NK-92 (cell line): Measurements from ENCODE around the gene CCDC8.
"Not testable (repeated sequence)": the region's sequence is repeated elsewhere in the genome, so short reads cannot be mapped to it uniquely, and the experiment has no call there.

ENCODE experiments used
- DNase-seq: peaks from one replicate; lab custom pipeline; 2025; ENCODE audit not compliant: unreplicated experiment; lab: John Stamatoyannopoulos, UW

Gene CCDC8

DNA sequence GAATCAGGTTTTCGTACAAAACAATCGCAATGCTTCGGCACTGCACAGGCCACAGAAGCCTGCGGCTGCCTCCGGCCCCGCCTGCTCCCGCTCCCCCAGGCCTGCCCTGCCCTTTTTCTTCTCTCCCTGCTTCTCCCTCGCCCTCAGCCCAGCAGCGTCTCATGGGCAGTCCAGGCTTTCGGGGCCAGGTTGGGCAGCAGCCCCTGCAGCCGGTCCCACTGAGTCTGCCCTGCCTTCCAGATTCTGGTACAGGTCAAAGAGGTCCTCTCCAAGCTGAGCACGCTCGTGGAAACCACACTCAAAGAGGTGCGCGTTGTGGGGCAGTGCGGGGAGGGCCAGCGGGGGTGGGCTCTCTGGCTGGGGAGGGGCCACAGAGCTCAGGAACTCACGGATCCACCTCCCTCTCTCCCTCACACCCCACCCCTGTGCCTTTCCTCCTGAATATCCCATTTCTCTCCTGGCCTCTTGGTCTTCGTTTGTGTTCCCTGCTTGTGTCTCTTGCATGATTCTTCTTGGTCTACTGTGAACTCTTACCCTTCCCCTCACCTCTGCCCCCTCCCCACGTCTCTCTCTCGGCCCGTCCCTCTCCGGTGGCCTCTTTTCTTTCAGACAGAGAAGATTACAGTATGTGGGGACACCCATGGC, 30.1 kb downstream of the CCDC8 start:
- no peak for DNase-seq

DNA sequence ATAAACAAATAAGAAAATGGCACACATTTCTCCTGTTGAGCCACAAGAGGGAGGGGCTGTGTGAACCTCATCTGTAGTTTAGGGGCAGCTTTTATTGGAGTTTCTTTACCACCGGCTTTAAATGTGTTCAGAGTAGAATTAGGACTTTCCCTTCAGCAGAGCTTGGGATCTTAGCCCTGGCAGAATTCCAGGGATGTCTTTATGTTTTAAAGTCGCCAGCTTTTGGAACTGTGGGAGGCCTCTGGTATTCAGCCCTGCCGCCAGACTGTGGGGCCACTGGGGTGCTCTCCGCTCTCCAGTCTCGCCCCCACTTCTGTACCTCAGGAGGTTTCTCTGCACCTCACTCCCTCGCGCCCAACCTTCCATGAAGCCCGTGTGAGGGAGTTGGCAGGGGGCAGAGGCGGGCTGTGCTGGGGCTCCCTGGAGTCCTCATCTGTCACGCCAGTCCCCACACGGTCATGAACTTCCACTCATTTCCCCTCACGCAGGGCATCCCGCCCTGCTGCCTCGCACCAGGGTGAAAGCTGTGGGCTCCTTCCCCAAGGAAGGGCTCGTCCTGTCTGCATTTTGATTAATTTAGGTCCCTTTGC, 31.5 kb downstream of the CCDC8 start:
- DNase-seq, result no peak

DNA sequence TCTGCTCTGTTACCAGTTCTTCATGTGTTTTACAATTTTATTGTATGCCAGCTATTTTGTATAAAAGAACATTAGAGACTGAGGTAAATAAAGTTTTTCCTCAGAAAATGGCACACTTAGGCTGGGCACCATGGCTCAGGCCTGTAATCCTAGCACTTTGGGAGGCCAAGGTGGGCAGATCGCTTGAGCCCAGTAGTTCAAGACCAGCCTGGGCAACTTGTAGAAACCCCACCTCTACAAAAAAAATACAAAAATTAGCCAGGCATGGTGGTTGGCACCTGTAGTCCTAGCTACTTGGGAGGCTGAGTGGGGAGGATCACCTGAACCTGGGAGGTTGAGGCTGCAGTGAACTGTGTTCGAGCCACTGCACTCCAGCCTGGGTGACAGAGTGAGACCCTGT, 32.0 kb downstream of the CCDC8 start:
- DNase-seq, result no peak

DNA sequence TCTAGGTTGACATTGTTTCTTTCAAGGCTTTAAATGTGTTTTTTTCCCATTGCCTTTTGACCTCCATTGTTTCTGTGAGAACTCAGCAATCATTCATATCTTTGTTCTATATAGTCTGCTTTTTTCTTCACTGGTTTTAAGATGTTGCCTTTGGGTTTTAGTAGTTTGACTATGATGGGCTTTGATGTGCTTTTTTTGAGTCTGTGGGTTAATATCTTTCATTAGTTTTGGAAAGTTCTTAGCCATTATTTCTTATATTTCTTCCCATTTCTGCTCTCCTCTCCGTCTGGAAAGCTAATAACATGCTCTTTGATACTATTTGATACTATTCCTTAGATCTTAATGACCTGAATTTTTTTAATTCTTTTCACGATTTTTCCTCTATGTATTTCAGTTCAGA, 32.7 kb downstream of the CCDC8 start:
- DNase-seq, result no peak

DNA sequence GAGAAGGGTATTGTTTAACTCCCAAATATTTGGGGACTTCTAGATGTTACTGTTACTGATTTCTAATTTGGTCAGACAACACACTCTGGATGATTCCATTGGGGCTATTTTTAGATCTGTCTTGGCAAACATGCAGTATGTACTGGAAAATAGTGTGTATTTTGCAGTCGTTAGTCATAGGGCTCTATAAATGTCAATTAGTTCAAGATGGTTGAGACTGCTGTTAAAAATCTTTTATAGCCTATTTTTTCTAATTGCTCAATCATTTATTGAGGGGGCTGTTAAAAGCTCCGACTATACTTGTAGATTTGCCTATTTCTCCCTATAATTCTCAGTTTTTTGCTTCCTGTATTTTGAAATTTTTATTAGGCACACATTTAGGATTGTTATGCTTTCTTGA, 35.1 kb downstream of the CCDC8 start:
- DNase-seq, result no peak

DNA sequence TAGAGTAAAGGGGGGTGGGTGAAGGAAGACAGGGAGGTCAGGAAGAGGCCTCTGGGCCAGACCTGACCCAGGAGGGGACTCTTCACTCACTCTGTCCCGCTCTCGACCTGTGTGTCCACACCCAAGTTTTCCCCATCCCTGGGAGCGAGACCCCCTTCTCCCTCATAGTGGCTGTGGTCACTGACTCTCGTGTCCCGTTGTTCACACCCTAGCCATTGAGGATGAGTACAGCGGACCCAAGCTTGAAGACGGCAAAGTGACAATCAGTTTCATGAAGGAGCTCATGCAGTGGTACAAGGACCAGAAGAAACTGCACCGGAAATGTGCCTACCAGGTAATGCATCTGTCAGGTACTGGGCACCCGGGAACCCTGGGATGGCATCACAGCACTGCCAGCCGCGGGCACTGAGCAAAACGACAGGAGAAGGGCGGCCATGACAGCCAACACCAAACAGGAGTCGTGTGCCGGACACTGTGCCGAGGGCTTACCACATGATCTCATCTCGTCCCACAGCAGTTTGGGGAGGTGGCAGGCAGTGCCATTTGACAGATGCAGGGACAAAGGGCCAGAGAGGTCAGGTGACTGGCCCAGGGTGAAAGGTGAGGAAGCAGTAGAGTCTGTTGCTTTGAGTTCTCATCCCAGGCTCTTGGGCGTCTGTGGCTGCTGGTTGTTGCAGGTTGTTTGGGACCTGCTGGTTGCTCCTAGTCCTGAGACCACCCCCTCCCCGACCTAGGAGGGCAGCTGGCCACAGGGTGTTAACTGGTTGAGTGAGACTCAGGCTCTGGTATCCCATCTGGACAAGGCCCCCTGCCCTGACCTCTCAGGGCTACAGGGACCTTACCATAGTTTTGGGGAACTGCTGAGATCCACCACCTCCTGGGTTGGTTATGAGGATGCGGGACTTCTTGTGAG, 36.9 kb downstream of the CCDC8 start:
- no peak for DNase-seq

DNA sequence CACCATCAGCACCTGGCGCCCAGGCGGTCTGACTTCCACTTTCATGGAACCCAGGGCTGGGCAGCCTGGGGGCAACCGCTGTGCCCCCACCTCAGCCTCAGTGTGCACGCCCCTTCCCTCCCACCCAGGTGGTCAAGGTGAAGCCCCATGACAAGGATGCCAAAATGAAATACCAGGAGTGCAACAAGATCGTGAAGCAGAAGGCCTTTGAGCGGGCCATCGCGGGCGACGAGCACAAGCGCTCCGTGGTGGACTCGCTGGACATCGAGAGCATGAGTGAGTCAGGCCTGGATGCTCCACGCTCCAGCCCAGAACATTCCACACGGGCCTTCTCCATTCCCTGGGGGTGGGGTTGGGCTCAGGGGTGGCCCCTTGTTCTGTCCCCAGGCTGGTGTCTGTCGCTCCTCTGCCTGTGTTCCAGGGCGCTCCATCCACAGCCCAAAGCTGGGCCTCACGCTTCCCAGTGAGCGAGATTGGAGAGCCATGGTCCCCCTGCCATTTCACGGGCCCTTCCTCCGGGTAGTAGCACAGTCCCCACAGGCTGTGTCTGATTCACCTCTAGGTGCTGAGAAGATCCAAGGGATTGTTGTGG, 37.8 kb downstream of the CCDC8 start:
- not testable (repeated sequence) for DNase-seq

DNA sequence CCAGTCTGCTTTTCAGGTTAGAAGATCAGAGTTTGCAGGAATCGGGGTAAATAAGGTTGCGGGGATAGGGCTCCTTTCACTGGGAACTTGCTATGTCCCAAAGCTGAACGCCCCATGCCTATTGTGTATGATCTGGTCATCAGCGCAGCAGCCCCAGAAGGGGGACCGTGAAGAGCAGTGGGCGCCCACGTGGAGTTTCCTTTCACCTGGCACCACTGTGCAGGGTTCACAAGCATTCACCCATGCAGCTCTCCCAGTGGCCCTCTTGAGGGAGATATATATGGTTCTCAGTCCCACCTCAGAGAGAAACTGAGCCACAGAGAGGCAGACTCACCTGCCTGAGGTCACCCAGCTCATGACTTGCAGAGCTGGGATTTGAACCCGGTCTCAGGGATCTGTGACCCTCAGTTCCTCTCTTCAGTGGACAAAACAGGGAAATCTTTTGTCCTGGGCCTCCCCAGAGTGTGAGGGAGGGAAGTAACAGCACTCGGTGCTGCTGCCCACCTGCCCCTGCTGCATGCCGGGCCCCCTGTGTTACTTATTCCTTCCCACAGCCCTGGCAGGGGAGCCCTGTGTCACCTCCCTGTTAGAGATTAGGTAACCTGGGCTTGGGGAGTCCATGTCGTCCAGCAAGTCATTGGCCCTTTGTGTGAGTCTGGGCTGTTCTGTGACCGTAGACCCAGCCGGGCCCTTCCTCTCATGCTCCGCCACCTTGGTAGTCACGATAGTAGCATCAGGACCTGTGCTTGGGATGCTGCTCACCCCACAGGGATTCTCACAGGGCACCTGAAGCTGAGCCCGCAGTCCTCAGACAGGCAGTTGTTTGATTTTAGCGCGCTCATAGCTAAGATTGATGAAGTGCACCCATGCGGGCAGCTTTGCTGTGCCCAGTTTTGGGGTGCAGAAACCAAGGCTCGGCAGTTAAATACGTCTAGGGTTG, 38.6 kb downstream of the CCDC8 start:
- no peak for DNase-seq

DNA sequence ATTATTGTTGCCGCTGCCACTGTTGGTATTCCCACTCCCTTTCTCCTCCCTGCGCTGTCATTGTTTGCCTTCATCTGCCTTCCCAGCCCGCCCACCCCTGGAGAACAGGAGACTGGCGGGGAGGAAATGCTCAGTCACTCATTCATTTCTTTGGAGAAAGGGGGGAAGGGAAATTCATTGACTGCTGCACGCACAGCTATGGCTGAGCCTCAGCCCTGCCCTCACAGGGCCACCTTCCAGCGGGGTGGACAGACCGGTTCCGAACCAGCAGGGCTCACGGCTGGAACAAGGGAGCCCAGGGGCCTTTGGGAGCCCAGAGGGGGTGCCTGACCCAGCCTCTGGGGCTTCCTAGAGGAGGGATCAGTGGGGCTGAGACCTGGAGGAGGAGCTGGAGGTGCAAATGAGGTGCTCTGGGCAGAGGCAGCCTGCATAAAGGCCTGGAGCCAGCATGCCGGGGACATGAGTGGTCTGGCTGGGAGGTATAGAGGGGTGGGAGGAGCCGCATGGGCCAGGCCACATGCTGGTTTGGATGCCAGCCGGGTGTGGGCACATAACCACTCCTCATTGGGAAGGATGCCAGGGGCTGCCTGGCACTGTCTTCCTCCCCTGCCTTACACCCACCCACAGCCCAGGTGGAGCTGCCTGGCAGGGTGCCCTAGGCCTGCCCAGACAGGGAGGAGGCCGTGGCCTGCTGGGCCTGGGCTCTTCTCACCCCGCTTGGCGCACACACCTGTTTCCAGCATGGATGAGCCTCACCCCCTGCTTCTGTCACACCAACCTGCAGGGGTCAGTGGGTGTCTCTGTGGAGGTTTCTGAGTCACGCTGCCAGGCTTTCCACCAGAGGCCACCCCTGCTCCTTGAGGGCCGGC, 39.6 kb downstream of the CCDC8 start:
- no peak for DNase-seq

DNA sequence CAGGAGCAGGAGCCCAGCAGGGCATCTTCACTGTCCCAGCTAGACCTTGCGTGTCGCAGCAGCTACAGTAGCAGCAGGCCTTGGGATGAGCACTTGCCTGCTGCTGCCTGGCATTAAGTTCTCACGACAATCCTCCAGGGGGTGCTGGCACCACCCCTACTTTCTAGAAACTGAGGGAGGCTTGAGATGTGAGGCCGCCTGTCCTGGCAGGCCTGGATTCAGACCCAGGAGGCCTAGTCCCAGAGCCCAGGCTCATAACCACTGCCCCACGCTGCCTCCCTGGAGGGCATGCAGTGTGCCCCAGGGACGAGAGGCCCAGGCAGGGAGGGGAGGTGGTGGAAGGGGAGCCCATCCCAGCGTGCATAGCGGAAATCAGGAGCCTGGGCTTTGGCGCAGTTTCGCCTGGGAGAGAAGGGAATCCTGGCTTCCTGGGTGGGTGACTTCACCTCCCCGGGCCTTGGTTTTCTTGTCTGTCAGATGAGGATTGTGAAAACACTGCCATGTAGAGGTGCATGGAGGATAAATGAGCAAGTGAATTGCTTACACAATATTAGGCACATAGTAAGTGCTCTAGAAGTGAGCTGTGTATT, 40.4 kb downstream of the CCDC8 start:
- DNase-seq, result no peak

DNA sequence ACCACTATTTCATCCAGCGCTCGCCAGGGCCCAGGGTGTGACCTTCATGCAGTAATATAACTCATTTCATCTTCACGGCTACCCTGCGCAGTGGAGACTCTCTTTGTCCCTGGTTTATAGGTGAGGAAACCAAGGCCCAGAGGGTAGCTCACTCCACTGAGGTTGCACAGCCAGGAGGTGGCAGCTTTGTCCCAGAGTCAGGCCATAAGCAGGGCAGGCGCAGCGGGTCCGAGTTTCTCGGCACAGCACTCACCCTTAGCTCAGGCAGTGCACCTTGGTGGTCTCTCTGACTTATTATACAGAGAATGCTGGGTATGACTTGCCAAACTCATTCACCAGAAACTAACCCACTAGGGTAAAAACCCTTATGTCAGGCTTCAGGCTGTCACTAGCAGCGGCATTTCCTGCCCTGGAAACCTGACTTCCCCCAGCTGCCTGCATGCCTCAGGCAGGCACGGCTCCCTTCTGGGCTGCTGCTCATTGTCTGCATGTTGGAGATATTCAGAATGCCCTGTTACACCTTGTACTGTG, 41.9 kb downstream of the CCDC8 start:
- DNase-seq, result no peak

DNA sequence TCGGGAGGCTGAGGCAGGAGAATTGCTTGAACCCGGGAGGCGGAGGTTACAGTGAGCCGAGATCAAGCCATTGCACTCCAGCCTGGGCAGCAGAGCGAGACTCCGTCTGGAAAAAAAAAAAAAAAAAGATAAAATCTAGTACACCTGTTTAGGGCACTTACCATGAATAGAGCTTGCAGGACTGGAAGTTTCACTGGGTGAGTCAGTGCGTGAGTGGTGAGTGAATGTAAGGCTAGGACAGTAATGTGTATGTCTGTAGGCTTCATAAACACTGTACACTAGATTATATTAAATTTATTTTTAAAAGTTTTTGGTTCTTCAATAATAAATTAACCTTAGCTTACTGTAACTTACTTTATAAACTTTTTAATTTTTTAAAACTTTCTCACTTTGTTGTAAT, 43.5 kb downstream of the CCDC8 start:
- no peak for DNase-seq

DNA sequence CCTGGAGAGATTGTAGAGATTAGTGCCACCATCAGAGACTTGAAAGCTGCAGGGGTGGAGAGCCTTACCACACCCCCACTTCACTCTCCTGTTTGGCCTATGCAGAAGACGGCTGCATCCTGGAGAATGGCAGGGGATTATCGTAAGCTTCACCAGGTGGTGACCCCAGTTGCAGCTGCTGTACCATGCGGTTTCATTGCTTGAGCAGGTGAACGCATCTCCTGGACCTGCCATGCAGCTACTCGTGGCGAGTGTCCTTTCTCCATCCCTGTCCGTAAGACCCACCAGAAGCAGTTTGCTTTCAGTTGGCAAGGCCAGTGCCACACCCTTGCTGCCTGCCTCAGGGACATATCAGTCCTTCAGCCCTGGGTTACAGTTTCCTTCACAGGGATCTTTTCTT, 45.2 kb downstream of the CCDC8 start:
- DNase-seq, result no peak

DNA sequence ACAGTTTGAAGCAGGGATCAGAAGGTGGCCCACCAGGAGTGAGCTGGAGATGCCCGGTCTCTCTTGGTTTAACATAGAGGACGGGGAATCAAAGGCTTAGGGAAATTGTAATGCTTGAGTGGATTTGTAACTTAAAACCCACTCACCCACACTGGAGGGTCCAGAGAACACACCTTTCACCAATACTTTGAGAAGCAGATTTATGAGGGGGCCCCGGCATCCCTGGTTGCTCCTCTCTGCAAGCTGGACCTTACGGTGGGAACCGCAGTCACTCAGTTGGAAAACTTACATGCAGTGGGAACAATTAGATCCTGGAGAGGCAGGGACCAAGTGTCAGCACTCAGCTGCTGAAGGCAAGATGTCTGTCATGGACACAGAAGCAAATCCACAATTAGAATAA, 45.9 kb downstream of the CCDC8 start:
- DNase-seq, result no peak

DNA sequence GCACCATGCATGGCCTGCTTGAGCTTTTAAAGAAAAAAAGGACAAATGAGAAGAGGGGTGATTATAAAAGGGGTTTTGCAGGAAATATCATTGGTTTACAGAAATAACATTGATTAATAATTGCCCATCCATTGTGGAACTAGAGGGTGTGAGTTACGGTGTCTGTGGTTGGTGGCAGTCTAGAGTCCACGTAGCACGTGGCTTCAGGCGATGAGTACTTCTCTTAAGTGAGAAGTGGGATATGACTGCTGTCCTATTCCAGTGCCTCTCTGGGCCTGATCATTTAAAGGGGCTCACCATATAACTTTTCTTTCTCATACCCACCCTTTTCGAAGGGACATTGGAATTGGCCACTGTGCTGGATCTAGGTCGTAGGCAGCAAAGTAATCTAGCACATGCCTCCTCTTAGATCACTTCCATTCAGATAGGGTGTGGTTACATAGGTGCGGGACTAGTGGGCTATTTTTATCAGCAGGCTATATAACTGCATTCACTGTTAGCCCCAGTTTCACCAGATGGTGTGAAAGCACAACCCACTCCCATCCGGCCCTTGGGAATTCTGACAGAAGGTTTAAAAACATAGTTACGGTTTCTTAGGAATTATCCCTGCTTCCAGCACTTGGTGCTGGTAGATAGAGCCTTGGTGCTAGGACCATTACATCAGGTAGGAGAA, 46.6 kb downstream of the CCDC8 start:
- no peak for DNase-seq

DNA sequence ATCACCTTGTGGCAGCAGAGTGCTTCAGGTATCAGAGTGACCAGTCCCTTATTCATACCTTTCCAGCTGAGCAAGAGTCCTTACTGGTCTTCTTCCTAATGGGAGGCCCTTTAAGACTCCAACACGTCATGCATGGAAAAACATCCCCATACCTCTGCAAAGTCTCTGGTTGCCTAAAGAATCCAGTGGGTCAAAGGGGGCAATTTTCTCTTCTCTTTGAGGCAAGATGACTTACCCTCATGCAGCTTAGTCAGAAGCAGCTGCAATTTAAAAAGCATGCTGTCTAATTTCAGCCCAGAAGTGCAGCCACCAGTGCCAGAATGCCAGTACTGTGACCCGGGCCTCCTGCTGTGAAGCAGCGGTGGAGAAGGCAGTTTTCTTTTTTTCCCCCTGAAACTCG, 47.8 kb downstream of the CCDC8 start:
- DNase-seq, result no peak

DNA sequence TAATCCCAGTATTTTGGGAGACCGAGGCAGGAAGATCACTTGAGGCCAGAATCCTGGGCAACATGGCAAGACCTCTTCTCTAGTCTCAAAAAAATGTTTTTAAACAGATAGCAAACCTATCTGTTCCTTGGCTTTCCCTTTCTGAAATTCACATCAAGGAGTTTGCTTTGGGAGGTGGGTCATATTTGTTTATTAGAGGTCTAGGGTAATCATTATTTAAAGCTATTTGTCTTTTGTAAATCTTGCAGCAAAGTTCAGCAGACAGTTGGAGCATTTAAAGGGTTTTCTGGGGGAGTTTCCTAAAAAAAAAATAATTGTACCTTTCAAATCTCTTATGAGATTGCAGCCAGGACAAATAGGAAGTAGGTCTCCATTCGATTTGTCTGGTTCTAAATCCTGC, 49.0 kb downstream of the CCDC8 start:
- no peak for DNase-seq

DNA sequence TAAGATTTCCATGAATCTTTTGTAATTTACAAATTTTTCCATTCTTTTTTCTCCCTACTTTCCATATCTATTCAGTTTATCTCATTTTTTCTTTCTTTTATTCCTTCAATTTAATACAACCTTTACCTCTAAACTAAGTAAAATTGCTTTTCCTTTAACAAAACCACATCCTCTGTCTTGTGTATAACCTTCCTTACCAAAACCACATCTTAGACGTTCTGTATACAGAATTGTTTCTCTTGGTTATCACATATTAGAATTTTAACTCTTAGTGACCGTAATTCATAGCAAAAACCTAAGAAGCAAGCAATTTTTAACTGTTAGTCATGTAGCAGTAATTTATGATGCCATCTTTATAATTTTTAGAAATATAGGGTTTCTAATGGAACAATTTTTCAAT, 51.4 kb downstream of the CCDC8 start:
- no peak for DNase-seq
